K562 (cell line): ENCODE measurements around the gene MRGPRF. TPM values are rescaled to one million over a fixed set of nuclear protein-coding genes. Genes with fewer than 3 reads are reported as not detected.

Experiments used
- FOXK2 ChIP-seq, 2 experiments: fragments of 450-650 bp; IDR thresholded peaks in 1 of 2; conservative IDR thresholded peaks in 1 of 2; 2 replicates each; pipeline ENCODE4 v1.6.1; 2016; ENCODE audit warnings: low read depth in 2 of 2, mild to moderate bottlenecking in 1 of 2
- RBM15 ChIP-seq: fragments of 200-400 bp; formaldehyde crosslinking; IDR thresholded peaks from 2 replicates; pipeline ENCODE4 v1.6.1; 2018; ENCODE audit warnings: mild to moderate bottlenecking, low read length, moderate library complexity; ENCODE audit not compliant: insufficient read depth
- RFX7 ChIP-seq: fragments of 250-450 bp; sonication (Bioruptor Pico); IDR thresholded peaks from 2 replicates; pipeline ENCODE4 v1.5.1; 2021; ENCODE audit warnings: mild to moderate bottlenecking
- ZFPM2 ChIP-seq: fragments of 250-450 bp; sonication (Bioruptor Pico); IDR thresholded peaks from 2 replicates; pipeline ENCODE4 v1.5.1; 2022; ENCODE audit warnings: mild to moderate bottlenecking
- ZNF57 ChIP-seq: fragments of 450-650 bp; formaldehyde crosslinking; IDR thresholded peaks from 2 replicates; pipeline ENCODE4 v1.4.0; 2020; ENCODE audit warnings: mild to moderate bottlenecking, moderate library complexity
- polyA plus RNA-seq, 8 experiments: library from polyadenylated mRNA; depleted of rRNA in 4 of 8; stranded (reverse) in 5 of 8; unstranded in 3 of 8; fragments of >200 nt; fragmentation: Nextera tagmentation in 2 of 8; fragmentation: Illumina TruSeq in 1 of 8; extraction: Ambion mirVana in 2 of 8; extraction: Trizol in 1 of 8; gene quantifications; 2 replicates each; pipeline versions ENCODE4 v1.2.1 to v1.2.3, GENCODE V29; 2011 to 2014; ENCODE audit warnings: inconsistent platforms in 1 of 8, missing spikeins in 1 of 8
- total RNA-seq, 7 experiments: library from RNA; depleted of rRNA in 6 of 7; stranded (reverse); fragments of >200 nt in 6 of 7; fragmentation: Illumina TruSeq in 2 of 7; extraction: Trizol in 2 of 7; gene quantifications; 2 replicates each; pipeline versions ENCODE4 v1.2.1 to v1.2.3, GENCODE V29; 2011 to 2021; ENCODE audit warnings: low replicate concordance in 1 of 7
- TF ChIP-seq, protein P1 (sequence below): sonication (generic); formaldehyde crosslinking; IDR thresholded peaks from 2 replicates; pipeline ENCODE4 v1.8.1; 2023; ENCODE audit warnings: missing genetic modification reagents, mild to moderate bottlenecking, borderline replicate concordance
- TF ChIP-seq, protein P2 (sequence below): fragments of 200-400 bp; formaldehyde crosslinking; IDR thresholded peaks from 2 replicates; pipeline ENCODE4 v1.6.1; 2017; ENCODE audit warnings: mild to moderate bottlenecking, low read depth, low read length, moderate library complexity

Gene MRGPRF
- total and polyA plus RNA-seq, 9 of the 15 experiments (the other 6 are each of a cell fraction or from before 2014, with no cell fraction given), result not detected

DNA sequence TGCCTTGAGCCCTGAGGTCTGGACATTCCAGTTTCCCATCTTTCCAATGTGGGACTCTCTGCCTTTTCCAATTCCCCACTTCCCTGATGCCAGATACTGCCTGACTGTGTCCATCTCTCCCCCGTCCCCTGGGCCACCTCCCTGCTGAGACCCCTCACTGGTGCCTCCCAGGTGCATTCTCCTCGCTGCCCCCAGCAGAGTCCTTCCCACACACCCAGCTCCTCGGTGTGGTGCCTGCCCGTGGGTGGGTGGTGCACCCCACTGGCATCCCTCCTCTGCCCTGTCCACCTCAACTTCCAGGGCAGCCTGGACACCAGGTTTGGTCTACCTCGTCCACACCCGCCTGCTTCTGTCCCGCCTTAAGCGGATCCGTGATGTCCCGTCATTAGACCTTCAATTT, 4.9 kb upstream of the MRGPRF start (continued):
- TF ChIP-seq, protein P1, sequence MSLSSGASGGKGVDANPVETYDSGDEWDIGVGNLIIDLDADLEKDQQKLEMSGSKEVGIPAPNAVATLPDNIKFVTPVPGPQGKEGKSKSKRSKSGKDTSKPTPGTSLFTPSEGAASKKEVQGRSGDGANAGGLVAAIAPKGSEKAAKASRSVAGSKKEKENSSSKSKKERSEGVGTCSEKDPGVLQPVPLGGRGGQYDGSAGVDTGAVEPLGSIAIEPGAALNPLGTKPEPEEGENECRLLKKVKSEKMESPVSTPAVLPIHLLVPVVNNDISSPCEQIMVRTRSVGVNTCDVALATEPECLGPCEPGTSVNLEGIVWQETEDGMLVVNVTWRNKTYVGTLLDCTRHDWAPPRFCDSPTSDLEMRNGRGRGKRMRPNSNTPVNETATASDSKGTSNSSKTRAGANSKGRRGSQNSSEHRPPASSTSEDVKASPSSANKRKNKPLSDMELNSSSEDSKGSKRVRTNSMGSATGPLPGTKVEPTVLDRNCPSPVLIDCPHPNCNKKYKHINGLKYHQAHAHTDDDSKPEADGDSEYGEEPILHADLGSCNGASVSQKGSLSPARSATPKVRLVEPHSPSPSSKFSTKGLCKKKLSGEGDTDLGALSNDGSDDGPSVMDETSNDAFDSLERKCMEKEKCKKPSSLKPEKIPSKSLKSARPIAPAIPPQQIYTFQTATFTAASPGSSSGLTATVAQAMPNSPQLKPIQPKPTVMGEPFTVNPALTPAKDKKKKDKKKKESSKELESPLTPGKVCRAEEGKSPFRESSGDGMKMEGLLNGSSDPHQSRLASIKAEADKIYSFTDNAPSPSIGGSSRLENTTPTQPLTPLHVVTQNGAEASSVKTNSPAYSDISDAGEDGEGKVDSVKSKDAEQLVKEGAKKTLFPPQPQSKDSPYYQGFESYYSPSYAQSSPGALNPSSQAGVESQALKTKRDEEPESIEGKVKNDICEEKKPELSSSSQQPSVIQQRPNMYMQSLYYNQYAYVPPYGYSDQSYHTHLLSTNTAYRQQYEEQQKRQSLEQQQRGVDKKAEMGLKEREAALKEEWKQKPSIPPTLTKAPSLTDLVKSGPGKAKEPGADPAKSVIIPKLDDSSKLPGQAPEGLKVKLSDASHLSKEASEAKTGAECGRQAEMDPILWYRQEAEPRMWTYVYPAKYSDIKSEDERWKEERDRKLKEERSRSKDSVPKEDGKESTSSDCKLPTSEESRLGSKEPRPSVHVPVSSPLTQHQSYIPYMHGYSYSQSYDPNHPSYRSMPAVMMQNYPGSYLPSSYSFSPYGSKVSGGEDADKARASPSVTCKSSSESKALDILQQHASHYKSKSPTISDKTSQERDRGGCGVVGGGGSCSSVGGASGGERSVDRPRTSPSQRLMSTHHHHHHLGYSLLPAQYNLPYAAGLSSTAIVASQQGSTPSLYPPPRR (CRISPR knock-in tag), result no peak
- TF ChIP-seq RBM15 (no peak), RFX7 (no peak), FOXK2 (conservative IDR thresholded peaks at IDR 0.05 in 1 of 2, IDR thresholded peaks at IDR 0.05 in 1 of 2; ENCODE audit: low read depth in 2 of 2) (no peak), ZNF57 (CRISPR knock-in tag) (no peak), ZFPM2 (CRISPR knock-in tag) (no peak)
- TF ChIP-seq, protein P2, sequence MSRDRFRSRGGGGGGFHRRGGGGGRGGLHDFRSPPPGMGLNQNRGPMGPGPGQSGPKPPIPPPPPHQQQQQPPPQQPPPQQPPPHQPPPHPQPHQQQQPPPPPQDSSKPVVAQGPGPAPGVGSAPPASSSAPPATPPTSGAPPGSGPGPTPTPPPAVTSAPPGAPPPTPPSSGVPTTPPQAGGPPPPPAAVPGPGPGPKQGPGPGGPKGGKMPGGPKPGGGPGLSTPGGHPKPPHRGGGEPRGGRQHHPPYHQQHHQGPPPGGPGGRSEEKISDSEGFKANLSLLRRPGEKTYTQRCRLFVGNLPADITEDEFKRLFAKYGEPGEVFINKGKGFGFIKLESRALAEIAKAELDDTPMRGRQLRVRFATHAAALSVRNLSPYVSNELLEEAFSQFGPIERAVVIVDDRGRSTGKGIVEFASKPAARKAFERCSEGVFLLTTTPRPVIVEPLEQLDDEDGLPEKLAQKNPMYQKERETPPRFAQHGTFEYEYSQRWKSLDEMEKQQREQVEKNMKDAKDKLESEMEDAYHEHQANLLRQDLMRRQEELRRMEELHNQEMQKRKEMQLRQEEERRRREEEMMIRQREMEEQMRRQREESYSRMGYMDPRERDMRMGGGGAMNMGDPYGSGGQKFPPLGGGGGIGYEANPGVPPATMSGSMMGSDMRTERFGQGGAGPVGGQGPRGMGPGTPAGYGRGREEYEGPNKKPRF, result no peak
